Mesendoderm (in vitro differentiated cells): ENCODE data around the gene MICAL2.

Experiments used
- DNase-seq: peaks from one replicate; pipeline ENCODE4 v3.0.0; 2013
- H2AK5ac ChIP-seq: 2 replicates; pipeline ENCODE4 v1.6.1; 2013; ENCODE audit warnings: low read length, inconsistent platforms
- H2BK120ac ChIP-seq: 2 replicates; pipeline ENCODE4 v1.6.1; 2013; ENCODE audit warnings: low read depth, mild to moderate bottlenecking, low read length, moderate library complexity, mixed read lengths
- H2BK15ac ChIP-seq: replicated peaks from 2 replicates; pipeline ENCODE4 v1.6.1; 2013; ENCODE audit warnings: low read depth, mild to moderate bottlenecking, moderate library complexity
- H2BK5ac ChIP-seq: 2 replicates; pipeline ENCODE4 v1.6.1; 2013; ENCODE audit warnings: low read length, inconsistent platforms
- H3K18ac ChIP-seq: 2 replicates; pipeline ENCODE4 v1.6.1; 2013; ENCODE audit warnings: mild to moderate bottlenecking, low read length, mixed read lengths
- H3K23ac ChIP-seq: one replicate; pipeline ENCODE4 v1.6.1; 2013; ENCODE audit warnings: low read length
- H3K27ac ChIP-seq: 2 replicates; pipeline ENCODE4 v1.5.1; 2013; ENCODE audit warnings: low read depth, mild to moderate bottlenecking, inconsistent platforms, low read length, moderate library complexity
- H3K27me3 ChIP-seq: 2 replicates; pipeline ENCODE4 v1.6.1; 2013; ENCODE audit warnings: low read length, control low read depth, mild to moderate bottlenecking, inconsistent platforms; ENCODE audit not compliant: insufficient read depth, poor library complexity
- H3K36me3 ChIP-seq: 2 replicates; pipeline ENCODE4 v1.6.1; 2013; ENCODE audit warnings: low read length, inconsistent platforms; ENCODE audit not compliant: control insufficient read depth, insufficient read depth
- H3K4ac ChIP-seq: one replicate; pipeline ENCODE4 v1.6.1; 2013; ENCODE audit warnings: low read depth, mild to moderate bottlenecking, low read length, moderate library complexity
- H3K4me1 ChIP-seq: 2 replicates; pipeline ENCODE4 v1.6.1; 2013; ENCODE audit warnings: low read depth, low read length, inconsistent platforms; ENCODE audit not compliant: control insufficient read depth
- H3K4me2 ChIP-seq: 2 replicates; pipeline ENCODE4 v1.6.1; 2013; ENCODE audit warnings: low read length
- H3K4me3 ChIP-seq: 2 replicates; pipeline ENCODE4 v1.5.1; 2013; ENCODE audit warnings: mild to moderate bottlenecking, low read length
- H3K56ac ChIP-seq: one replicate; pipeline ENCODE4 v1.6.1; 2013; ENCODE audit warnings: low read length
- H3K79me1 ChIP-seq: 2 replicates; pipeline ENCODE4 v1.6.1; 2013; ENCODE audit warnings: low read length, inconsistent platforms
- H3K79me2 ChIP-seq: 2 replicates; pipeline ENCODE4 v1.6.1; 2013; ENCODE audit warnings: mild to moderate bottlenecking, low read length; ENCODE audit not compliant: control insufficient read depth, insufficient read depth
- H3K9ac ChIP-seq: 2 replicates; pipeline ENCODE4 v1.6.1; 2013; ENCODE audit warnings: low read length, inconsistent platforms
- H4K5ac ChIP-seq: one replicate; pipeline ENCODE4 v1.6.1; 2013; ENCODE audit warnings: low read length
- H4K8ac ChIP-seq: one replicate; pipeline ENCODE4 v1.6.1; 2013; ENCODE audit warnings: low read depth, mild to moderate bottlenecking, control low read depth, low read length, moderate library complexity
- WGBS: extraction: QIAGEN DNeasy Blood & Tissue Kit; methylation state at CpG from one replicate; pipeline ENCODE4 v1.1.7; 2013; ENCODE audit warnings: low lambda C conversion rate, missing lambda C conversion rate; ENCODE audit not compliant: insufficient coverage; ENCODE audit errors: extremely low coverage; 5-methylcytosine and 5-hydroxymethylcytosine counted together

MICAL2 gene

DNA sequence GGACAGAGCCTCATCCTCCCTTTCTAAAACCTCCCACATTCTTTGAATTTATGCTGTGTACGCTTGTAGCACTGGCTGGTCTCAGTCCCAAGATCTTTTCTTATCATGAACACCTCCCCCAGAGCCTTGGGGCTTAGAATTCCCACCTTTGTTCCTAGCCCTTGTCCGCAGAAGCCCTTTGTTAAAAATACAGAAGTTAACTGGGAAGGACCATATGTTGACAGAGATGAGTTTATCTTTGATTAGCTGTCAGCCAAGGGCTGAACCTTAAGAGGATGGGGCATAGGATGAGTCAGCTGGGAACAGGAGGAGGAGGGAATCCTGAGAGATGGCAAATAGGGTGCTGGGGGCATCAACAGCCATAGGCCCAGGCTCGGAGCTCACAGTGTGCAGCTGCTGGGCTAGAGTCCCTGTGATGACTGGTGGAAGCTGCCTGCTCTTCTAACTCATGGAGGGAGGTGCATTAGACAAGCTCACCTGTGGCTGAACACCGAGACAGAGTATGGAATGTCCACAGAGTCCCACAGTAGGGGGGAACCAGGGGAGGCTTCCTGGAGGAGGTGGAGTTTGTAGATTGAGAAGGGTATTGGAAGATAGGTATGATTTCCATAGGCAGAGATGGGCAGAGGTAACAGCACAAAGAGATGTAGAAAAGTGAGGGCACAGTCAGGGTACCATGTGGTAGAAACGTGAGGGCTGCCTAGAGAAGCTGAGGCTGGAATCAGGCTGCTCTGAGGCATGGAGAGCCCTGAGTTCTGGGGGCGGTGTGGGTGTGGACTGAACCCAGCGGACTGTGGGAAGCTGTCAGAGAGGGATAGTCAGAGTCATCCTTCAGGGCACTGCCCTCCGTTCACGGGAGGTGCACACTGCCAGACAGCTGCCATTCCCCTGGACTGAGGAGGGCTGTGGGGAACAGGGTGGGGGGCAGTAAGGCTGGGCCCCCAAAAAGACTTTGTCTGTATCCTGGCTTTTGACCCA lies 9.9 kb downstream of the MICAL2 start:
- H3K79me2 ChIP-seq = no peaks in the 10 kb centered on the region
- H3K4me1 ChIP-seq = no peaks in the 10 kb centered on the region
- no peak overlapping the region for H3K27ac ChIP-seq
- no peak overlapping the region for H3K4me3 ChIP-seq
- no CpG with 5 or more reads among the region's 9 CpGs for WGBS
- H3K4me2 ChIP-seq = no peak overlapping the region
- no peaks in the 10 kb centered on the region for H3K27me3 ChIP-seq
- H3K23ac ChIP-seq = no peak overlapping the region
- no peak overlapping the region for H3K4ac ChIP-seq
- H2BK120ac ChIP-seq = no peak overlapping the region
- H2BK15ac ChIP-seq = no peak overlapping the region
- no peak for DNase-seq
- H3K18ac ChIP-seq = no peak overlapping the region
- H3K9ac ChIP-seq = no peak overlapping the region
- H2AK5ac ChIP-seq = no peak overlapping the region
- no peak overlapping the region for H4K8ac ChIP-seq
- no peaks in the 10 kb centered on the region for H3K36me3 ChIP-seq
- H2BK5ac ChIP-seq = no peak overlapping the region
- no peak overlapping the region for H3K56ac ChIP-seq
- H3K79me1 ChIP-seq = no peaks in the 10 kb centered on the region
- no peak overlapping the region for H4K5ac ChIP-seq

DNA sequence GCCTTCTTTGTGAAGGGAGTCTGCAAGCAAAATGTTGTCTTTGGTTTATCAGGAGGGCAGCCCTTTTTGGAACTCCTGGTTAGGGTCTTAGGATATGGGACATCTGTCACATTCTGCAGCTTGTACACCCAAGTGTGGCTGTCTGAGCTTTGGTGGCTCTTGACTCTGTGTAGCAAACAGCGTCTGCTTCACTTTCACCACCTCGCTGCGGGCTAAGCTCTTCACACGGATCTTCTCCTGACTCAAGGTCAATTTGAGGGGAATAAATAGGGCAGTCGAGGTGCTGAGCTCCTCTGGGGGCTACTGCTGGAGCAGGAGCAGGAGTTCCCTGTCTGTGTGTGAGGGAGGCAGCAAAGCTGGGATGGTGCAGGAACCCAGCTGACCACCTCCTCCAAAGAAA lies 10.6 kb downstream of the MICAL2 start:
- Histone ChIP-seq H3K4ac (no peak overlapping the region), H3K23ac (no peak overlapping the region), H3K79me2 (no peaks in the 10 kb centered on the region), H3K36me3 (no peaks in the 10 kb centered on the region), H3K18ac (no peak overlapping the region), H3K4me3 (no peak overlapping the region), H4K8ac (no peak overlapping the region), H2AK5ac (no peak overlapping the region), H2BK120ac (no peak overlapping the region), H3K79me1 (no peaks in the 10 kb centered on the region), H3K27me3 (no peaks in the 10 kb centered on the region), H2BK5ac (no peak overlapping the region), H3K4me2 (no peak overlapping the region), H3K9ac (no peak overlapping the region), H3K56ac (no peak overlapping the region), H2BK15ac (no peak overlapping the region), H3K27ac (no peak overlapping the region), H3K4me1 (no peaks in the 10 kb centered on the region), H4K5ac (no peak overlapping the region)
- DNase-seq = no peak
- WGBS = no CpG with 5 or more reads among the region's 5 CpGs

DNA sequence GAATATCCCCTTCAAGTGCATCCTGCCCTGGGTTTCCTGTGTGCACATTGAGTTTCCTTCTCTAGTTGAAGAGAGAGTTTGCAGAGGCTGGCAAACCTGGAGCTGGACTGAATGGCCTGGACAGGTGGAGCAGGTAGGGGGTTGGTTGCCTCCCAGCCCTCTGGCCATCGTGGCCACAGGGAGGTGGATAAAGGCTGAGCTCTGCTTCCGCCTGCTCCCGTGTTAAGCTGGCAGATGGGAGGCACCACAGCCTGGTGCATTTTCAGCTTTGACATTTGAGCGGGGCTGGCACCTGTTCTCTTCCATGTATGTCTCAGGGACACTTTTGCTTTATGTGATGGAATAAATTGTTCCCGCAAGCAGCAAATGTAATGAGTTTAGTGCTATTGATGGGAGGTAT lies 11.1 kb downstream of the MICAL2 start:
- no peak for DNase-seq
- Histone ChIP-seq H3K27me3 (no peaks in the 10 kb centered on the region), H3K56ac (no peak overlapping the region), H3K79me2 (no peaks in the 10 kb centered on the region), H3K23ac (no peak overlapping the region), H2BK120ac (no peak overlapping the region), H4K8ac (no peak overlapping the region), H4K5ac (no peak overlapping the region), H3K4me3 (no peak overlapping the region), H3K36me3 (no peaks in the 10 kb centered on the region), H3K4me2 (no peak overlapping the region), H3K79me1 (no peaks in the 10 kb centered on the region), H2BK5ac (no peak overlapping the region), H2AK5ac (no peak overlapping the region), H3K9ac (no peak overlapping the region), H3K27ac (no peak overlapping the region), H2BK15ac (no peak overlapping the region), H3K4me1 (no peaks in the 10 kb centered on the region), H3K18ac (no peak overlapping the region), H3K4ac (no peak overlapping the region)
- no CpG with 5 or more reads among the region's 5 CpGs for WGBS

DNA sequence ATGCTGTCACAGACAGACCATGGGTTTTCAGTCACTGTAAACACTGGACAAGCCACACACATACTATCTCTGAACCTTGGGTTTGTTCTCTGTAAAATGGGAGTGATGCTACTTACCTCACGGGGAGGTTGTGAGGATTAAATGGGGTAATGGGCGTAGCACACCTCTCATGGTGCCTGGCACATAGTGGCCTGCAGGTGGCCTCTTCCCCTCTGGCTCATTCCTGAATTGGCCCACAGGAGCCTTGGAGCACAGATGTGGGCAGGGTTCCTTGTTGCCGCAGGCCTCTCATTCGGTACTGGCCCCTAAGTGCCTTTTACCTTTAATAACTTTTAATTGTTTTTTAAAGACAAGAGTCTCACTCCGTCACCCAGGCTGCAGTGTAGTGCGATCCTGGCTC lies 11.7 kb downstream of the MICAL2 start:
- no peak overlapping the region for H2AK5ac ChIP-seq
- H3K23ac ChIP-seq = no peak overlapping the region
- no peak overlapping the region for H2BK120ac ChIP-seq
- H3K27me3 ChIP-seq = no peaks in the 10 kb centered on the region
- no peak overlapping the region for H3K4me3 ChIP-seq
- WGBS = no CpG with 5 or more reads among the region's 6 CpGs
- H3K56ac ChIP-seq = no peak overlapping the region
- H3K4me1 ChIP-seq = no peaks in the 10 kb centered on the region
- H3K4ac ChIP-seq = no peak overlapping the region
- H3K27ac ChIP-seq = no peak overlapping the region
- no peak overlapping the region for H3K9ac ChIP-seq
- H2BK5ac ChIP-seq = no peak overlapping the region
- DNase-seq = peak; percentile 81
- no peaks in the 10 kb centered on the region for H3K79me2 ChIP-seq
- H3K4me2 ChIP-seq = no peak overlapping the region
- no peak overlapping the region for H4K5ac ChIP-seq
- no peak overlapping the region for H4K8ac ChIP-seq
- H3K79me1 ChIP-seq = no peaks in the 10 kb centered on the region
- no peak overlapping the region for H2BK15ac ChIP-seq
- no peaks in the 10 kb centered on the region for H3K36me3 ChIP-seq
- H3K18ac ChIP-seq = no peak overlapping the region

DNA sequence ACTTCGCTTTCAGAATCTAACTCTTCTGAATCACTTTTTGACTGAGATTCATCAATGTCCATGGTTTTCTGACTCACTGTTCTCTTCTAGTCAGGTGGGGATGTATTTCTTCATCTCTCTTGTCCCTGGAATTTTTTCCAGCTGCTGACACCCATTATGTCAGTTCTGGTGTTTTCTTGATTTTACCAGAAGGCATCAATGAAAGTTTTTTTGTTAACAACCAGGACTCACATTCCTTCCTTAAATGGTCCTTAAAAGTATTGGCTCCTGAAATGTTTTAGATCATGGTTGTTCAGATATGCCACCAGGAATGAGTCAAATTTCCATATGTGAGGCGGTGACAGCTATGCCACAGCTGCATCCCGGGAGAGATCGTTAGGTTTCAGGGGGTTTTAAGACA lies 12.9 kb downstream of the MICAL2 start:
- Histone ChIP-seq H4K5ac (no peak overlapping the region), H3K4me2 (no peak overlapping the region), H3K27me3 (no peaks in the 10 kb centered on the region), H3K56ac (no peak overlapping the region), H3K4me1 (no peaks in the 10 kb centered on the region), H3K27ac (no peak overlapping the region), H3K23ac (no peak overlapping the region), H3K36me3 (no peaks in the 10 kb centered on the region), H3K79me1 (no peaks in the 10 kb centered on the region), H4K8ac (no peak overlapping the region), H3K9ac (no peak overlapping the region), H3K18ac (no peak overlapping the region), H2BK120ac (no peak overlapping the region), H2AK5ac (no peak overlapping the region), H3K4me3 (no peak overlapping the region), H2BK5ac (no peak overlapping the region), H3K4ac (no peak overlapping the region), H2BK15ac (no peak overlapping the region), H3K79me2 (no peaks in the 10 kb centered on the region)
- no CpG with 5 or more reads among the region's 4 CpGs for WGBS
- DNase-seq = no peak

DNA sequence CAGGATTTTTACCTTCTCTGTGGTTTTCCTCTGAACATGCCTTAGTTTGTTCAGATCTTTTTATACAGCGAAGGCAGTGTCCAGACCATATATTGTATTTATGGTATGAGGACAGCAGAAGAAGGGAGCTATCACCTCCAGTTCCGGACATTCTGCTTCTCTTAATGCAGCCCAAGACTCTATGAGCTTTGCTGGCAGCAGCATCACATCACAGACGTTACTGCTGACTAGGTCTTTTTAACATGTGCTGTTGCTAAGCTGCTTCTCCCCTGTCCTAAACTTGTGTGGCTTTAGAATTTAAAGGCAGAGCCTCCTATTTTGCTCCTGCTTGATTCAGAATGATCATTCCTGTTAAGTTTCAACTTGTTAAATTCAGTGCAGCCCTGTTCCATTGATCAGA lies 13.4 kb downstream of the MICAL2 start:
- DNase-seq = no peak
- Histone ChIP-seq H3K36me3 (no peaks in the 10 kb centered on the region), H3K79me2 (no peaks in the 10 kb centered on the region), H3K4me3 (no peak overlapping the region), H3K4me2 (no peak overlapping the region), H3K27ac (no peak overlapping the region), H2BK15ac (no peak overlapping the region), H3K9ac (no peak overlapping the region), H3K56ac (no peak overlapping the region), H2AK5ac (no peak overlapping the region), H3K23ac (no peak overlapping the region), H4K8ac (no peak overlapping the region), H3K4ac (no peak overlapping the region), H2BK5ac (no peak overlapping the region), H2BK120ac (no peak overlapping the region), H3K4me1 (no peaks in the 10 kb centered on the region), H3K18ac (no peak overlapping the region), H3K79me1 (no peaks in the 10 kb centered on the region), H4K5ac (no peak overlapping the region), H3K27me3 (no peaks in the 10 kb centered on the region)
- WGBS = no CpG with 5 or more reads among the region's 3 CpGs
